ENCODE measurements around the gene CHN1. TPM values are rescaled to one million over a fixed set of nuclear protein-coding genes. Genes with fewer than 3 reads are reported as not detected.

Gene CHN1

GRCh38 chr2:174749793-174750192 lies 255.4 kb downstream of the CHN1 start:
- no peak overlapping the region for H3K56ac ChIP-seq (ENCODE audit: low read length)
- no peak overlapping the region for H3K4ac ChIP-seq (ENCODE audit: low read depth, low read length)
- H2BK5ac ChIP-seq (ENCODE audit: low read length): peak overlapping the region; percentile 3
- DNase-seq: no peak
- no CpG with 5 or more reads among the region's 8 CpGs for WGBS (ENCODE audit: extremely low coverage, insufficient coverage, low lambda C conversion rate)
- H3K79me2 ChIP-seq (ENCODE audit: control insufficient read depth, insufficient read depth, low read length): no peaks in the 10 kb centered on the region
- H3K9ac ChIP-seq (ENCODE audit: low read length): no peak overlapping the region
- no peak overlapping the region for H3K27ac ChIP-seq (ENCODE audit: low read depth, low read length)
- no peak overlapping the region for H2BK15ac ChIP-seq (replicated peaks; ENCODE audit: low read depth)
- H4K8ac ChIP-seq (ENCODE audit: low read depth, low read length): no peak overlapping the region
- no peak overlapping the region for H3K4me2 ChIP-seq (ENCODE audit: low read length)
- H3K18ac ChIP-seq (ENCODE audit: low read length): no peak overlapping the region
- no peak overlapping the region for H3K4me3 ChIP-seq (ENCODE audit: low read length)
- H2AK5ac ChIP-seq (ENCODE audit: low read length): no peak overlapping the region
- no peak overlapping the region for H2BK120ac ChIP-seq (ENCODE audit: low read depth, low read length)
- H3K79me1 ChIP-seq (ENCODE audit: low read length): no peaks in the 10 kb centered on the region
- no peak overlapping the region for H3K23ac ChIP-seq (ENCODE audit: low read length)
- H4K5ac ChIP-seq (ENCODE audit: low read length): no peak overlapping the region
- H3K4me1 ChIP-seq (ENCODE audit: control insufficient read depth, low read depth, low read length): peaks cover 8% of the 10 kb centered on the region
- no peaks in the 10 kb centered on the region for H3K27me3 ChIP-seq (ENCODE audit: insufficient read depth, low read length, poor library complexity)
- H3K36me3 ChIP-seq (ENCODE audit: control insufficient read depth, insufficient read depth, low read length): no peaks in the 10 kb centered on the region

DNA sequence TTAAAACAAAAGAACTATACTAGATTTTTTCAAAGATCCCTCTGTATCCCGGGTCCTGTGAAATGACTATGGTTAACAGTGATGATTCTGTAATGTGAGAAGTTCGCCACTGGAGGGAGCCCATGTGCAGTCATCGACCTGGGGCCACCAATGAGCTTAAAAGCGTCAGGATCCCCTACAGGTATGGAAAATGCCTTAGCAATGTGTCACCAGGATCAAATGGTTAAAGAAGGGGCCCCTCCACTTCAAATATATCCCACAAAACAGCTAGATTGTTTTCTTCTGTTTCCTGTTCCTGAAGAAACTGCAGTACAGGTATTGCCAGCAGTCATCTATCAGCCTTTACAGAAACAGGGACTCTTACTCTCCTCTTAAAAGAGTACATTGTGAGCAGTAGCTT lies 256.2 kb downstream of the CHN1 start:
- H3K4me2 ChIP-seq (ENCODE audit: low read length): no peak overlapping the region
- H3K79me2 ChIP-seq (ENCODE audit: control insufficient read depth, insufficient read depth, low read length): no peaks in the 10 kb centered on the region
- H3K4me3 ChIP-seq (ENCODE audit: low read length): no peak overlapping the region
- no peak overlapping the region for H2AK5ac ChIP-seq (ENCODE audit: low read length)
- H2BK15ac ChIP-seq (replicated peaks; ENCODE audit: low read depth): no peak overlapping the region
- H2BK5ac ChIP-seq (ENCODE audit: low read length): peak overlapping the region; percentile 69
- no peak overlapping the region for H2BK120ac ChIP-seq (ENCODE audit: low read depth, low read length)
- H3K36me3 ChIP-seq (ENCODE audit: control insufficient read depth, insufficient read depth, low read length): no peaks in the 10 kb centered on the region
- H3K23ac ChIP-seq (ENCODE audit: low read length): no peak overlapping the region
- H3K9ac ChIP-seq (ENCODE audit: low read length): peak overlapping the region; percentile 37
- peak overlapping the region; percentile 75 for H3K56ac ChIP-seq (ENCODE audit: low read length)
- H3K27ac ChIP-seq (ENCODE audit: low read depth, low read length): peak overlapping the region; percentile 47
- no peak overlapping the region for H4K5ac ChIP-seq (ENCODE audit: low read length)
- H3K27me3 ChIP-seq (ENCODE audit: insufficient read depth, low read length, poor library complexity): no peaks in the 10 kb centered on the region
- no peaks in the 10 kb centered on the region for H3K79me1 ChIP-seq (ENCODE audit: low read length)
- DNase-seq: peak; percentile 95
- peaks cover 6% of the 10 kb centered on the region for H3K4me1 ChIP-seq (ENCODE audit: control insufficient read depth, low read depth, low read length)
- no peak overlapping the region for H3K18ac ChIP-seq (ENCODE audit: low read length)
- no peak overlapping the region for H4K8ac ChIP-seq (ENCODE audit: low read depth, low read length)
- no CpG with 5 or more reads among the region's 4 CpGs for WGBS (ENCODE audit: extremely low coverage, insufficient coverage, low lambda C conversion rate)
- no peak overlapping the region for H3K4ac ChIP-seq (ENCODE audit: low read depth, low read length)

Small RNAs within 50 kb of the gene (small RNA-seq; reads per million reads assigned to genes)
- gene RNU6-1290P (ENCODE audit: insufficient read depth): 0.54 reads per million
- gene RNU6-763P (ENCODE audit: insufficient read depth): not detected
